A673 (cell line): ENCODE results near the gene CIC.

Source experiments
- CTCF ChIP-seq: fragments of 300-800, 200-600 bp; sonication (generic); conservative IDR thresholded peaks from 2 replicates; pipeline ENCODE4 v1.5.1; 2017; ENCODE audit warnings: low read depth, mild to moderate bottlenecking, antibody characterized with exemption, low read length, moderate library complexity, mixed read lengths
- EZH2 ChIP-seq: fragments of 200-600 bp; sonication (generic); IDR thresholded peaks from 2 replicates; pipeline ENCODE4 v1.6.1; 2017; ENCODE audit warnings: borderline replicate concordance, low read depth, mild to moderate bottlenecking, mixed read lengths, antibody characterized with exemption, low read length; ENCODE audit not compliant: poor library complexity, severe bottlenecking

DNA sequence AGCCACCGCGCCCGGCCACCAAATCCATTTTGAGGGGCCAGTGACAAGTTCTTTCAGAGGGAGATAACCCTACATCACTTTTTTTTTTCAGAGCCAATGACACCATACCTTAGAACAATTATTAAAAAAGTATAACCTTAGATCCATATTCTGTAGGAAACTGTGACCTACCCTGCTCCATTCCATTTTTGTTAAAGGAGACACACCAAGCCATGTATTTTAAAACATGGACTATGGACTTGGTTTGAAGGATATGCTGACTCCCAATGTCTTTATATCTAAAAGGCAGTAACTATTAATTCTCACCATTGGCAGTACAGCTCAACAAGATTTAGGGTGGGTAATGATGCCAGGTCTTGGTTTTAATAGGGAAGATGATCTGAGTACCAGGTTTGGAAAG lies 27.8 kb upstream of the CIC start:
- TF ChIP-seq CTCF = no peak
- TF ChIP-seq EZH2 = no peak
